Measurements from ENCODE around the gene FAM216A. TPM values are rescaled to one million over a fixed set of nuclear protein-coding genes. Genes with fewer than 3 reads are reported as not detected.

The FAM216A gene
- total RNA-seq, 1 experiment from 2014 or later: 10.1 TPM

DNA sequence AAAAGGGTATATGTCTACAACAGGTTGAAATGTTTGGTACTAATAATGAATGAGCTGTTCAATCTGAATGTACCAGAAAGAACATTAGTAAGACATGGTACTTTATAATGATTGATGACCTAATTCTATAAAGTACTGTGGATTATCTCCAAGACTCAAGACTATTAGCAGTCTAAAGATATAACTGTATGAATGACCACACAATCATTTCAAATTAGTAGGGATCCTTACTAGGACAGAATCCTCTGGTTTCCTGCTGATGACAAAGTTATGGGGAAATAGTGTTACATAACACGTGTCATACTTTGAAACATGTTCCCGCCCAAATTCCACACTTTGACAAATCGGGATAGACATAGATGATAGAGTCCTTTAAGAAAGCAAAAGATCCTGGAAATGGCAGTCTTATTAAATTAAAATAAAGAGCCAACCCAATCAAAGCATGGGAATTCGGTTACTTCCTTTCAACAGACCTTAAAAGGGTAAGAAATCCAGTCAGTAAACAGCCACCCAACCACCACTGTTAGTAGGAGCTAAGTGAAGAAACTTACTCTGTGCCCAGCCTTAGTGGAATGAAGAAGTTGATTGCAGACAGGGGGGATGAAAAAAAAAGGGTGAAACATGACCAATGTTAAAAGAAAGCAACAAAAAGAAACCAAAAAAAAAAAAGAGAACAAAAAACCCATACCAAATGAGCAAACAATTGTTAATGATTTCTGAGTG, 30.5 kb downstream of the FAM216A start:
- CTCF ChIA-PET: interaction anchor here (1.6 kb wide), 1 partner anchor 101 kb away, joined by 3 read pairs; no protein-coding TSS in a partner anchor
- TF ChIP-seq CEBPB (IDR thresholded peaks at IDR 0.05; ENCODE audit: low read depth): 0 out of 2 replicates have a peak, but pooled peaks have one; percentile 18
- TF ChIP-seq FOSL1 (IDR thresholded peaks at IDR 0.05; ENCODE audit: low read depth): 0 out of 2 replicates have a peak, but pooled peaks have one; percentile 13
- TF ChIP-seq SRF (IDR thresholded peaks at IDR 0.05; ENCODE audit: low read depth): no peak
- H4K20me1 ChIP-seq (ENCODE audit: insufficient read depth): peaks cover 8% of the 10 kb centered on the region; the same call in 1 of the 2 replicates
- peaks cover 8 to 17% of the 10 kb centered on the region in 2 experiments; a peak in 3 of 4 replicates for H3K36me3 ChIP-seq (ENCODE audit: control insufficient read depth in 1 of 2, insufficient read depth in 2 of 2, low read length in 2 of 2)
- DNase-seq (ENCODE audit: low read depth, low spot score): no peak
- no peak overlapping the region for H3K4me2 ChIP-seq (ENCODE audit: low read length)
- no peaks in the 10 kb centered on the region; the same call in 1 of the 2 replicates for H3K9me2 ChIP-seq (ENCODE audit: insufficient read depth)
- intact Hi-C loops (cut with micrococcal nuclease): no loop called here
- RAD21 ChIA-PET (ENCODE audit: low non-redundant PET in 1 of 2, low total read pairs in 2 of 2, uncharacterized antibody in 2 of 2, unreplicated experiment in 2 of 2): no interaction called here
- no TSS peak for BruUV-seq (replicated peaks)
- H3K4me3 ChIP-seq (replicated peaks in 1 of 2; ENCODE audit: low read depth in 1 of 2, low read length in 2 of 2): no peak overlapping the region
- H3K27me3 ChIP-seq (ENCODE audit: insufficient read depth, low read length): no peaks in the 10 kb centered on the region
- POLR2A ChIA-PET: no interaction called here
- H3K4me1 ChIP-seq (ENCODE audit: control insufficient read depth in 1 of 2, insufficient read depth in 2 of 2, low read length in 2 of 2): peaks cover 11 to 23% of the 10 kb centered on the region in 2 experiments
- no peaks in the 10 kb centered on the region for H3K9me3 ChIP-seq (ENCODE audit: control insufficient read depth in 1 of 2, insufficient read depth in 1 of 2, low read depth in 1 of 2, low read length in 2 of 2)
- H3K27ac ChIP-seq (ENCODE audit: low read depth, low read length): no peak overlapping the region
- H2AFZ ChIP-seq (ENCODE audit: low read depth, low read length, poor library complexity, severe bottlenecking): no peak overlapping the region
- peaks cover 61% of the 10 kb centered on the region for H3K79me2 ChIP-seq (ENCODE audit: insufficient read depth, low read length)
- H3K9ac ChIP-seq (ENCODE audit: low read length): no peak overlapping the region
- no peak for ATAC-seq

DNA sequence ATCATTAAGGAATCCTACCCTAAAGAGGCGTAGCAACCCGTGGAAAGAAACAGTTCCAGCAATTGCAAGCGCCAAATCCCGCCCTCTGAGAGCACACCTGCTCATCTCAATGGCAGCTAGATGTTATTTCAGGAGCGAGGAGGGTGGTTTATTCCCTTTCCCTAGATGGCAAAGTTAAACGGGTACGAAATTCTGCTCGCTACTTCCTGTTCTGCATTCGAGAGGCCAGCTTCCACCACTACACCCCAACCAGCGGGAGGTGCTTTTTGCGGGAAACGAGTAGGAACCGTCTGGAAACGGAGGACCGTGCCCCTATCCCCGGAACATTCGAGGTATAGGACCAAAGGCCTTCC, 32.7 kb downstream of the FAM216A start:
- TF ChIP-seq ZNF274 (IDR thresholded peaks at IDR 0.05; ENCODE audit: low read depth, low read length) (no peak), CBX3 (IDR thresholded peaks at IDR 0.05; ENCODE audit: low read depth) (no peak), POLR2AphosphoS5 (IDR thresholded peaks at IDR 0.05; ENCODE audit: low read depth, low read length) (no peak), JUND (IDR thresholded peaks at IDR 0.05) (no peak), YY1 (IDR thresholded peaks at IDR 0.05; ENCODE audit: extremely low read depth, insufficient replicate concordance, low read depth, low read length) (no peak)
- intact Hi-C loops (cut with micrococcal nuclease): no loop called here
- Histone ChIP-seq H3K9me2 (ENCODE audit: insufficient read depth) (no peaks in the 10 kb centered on the region; the same call in 1 of the 2 replicates), H3K4me3 (replicated peaks in 1 of 2; ENCODE audit: low read depth in 1 of 2, low read length in 2 of 2) (peak overlapping the region; percentile 91 to 94), H3K4me1 (ENCODE audit: control insufficient read depth in 1 of 2, insufficient read depth in 2 of 2, low read length in 2 of 2) (peaks cover 11 to 23% of the 10 kb centered on the region in 2 experiments), H3K4me2 (ENCODE audit: low read length) (peak overlapping the region; percentile 71), H3K9ac (ENCODE audit: low read length) (peak overlapping the region; percentile 91), H3K36me3 (ENCODE audit: control insufficient read depth in 1 of 2, insufficient read depth in 2 of 2, low read length in 2 of 2) (peaks cover under 1 to 6% of the 10 kb centered on the region in 2 experiments; a peak in 2 of 4 replicates), H3K9me3 (ENCODE audit: control insufficient read depth in 1 of 2, insufficient read depth in 1 of 2, low read depth in 1 of 2, low read length in 2 of 2) (no peaks in the 10 kb centered on the region), H2AFZ (ENCODE audit: low read depth, low read length, poor library complexity, severe bottlenecking) (no peak overlapping the region), H3K79me2 (ENCODE audit: insufficient read depth, low read length) (peaks cover 53% of the 10 kb centered on the region), H3K27me3 (ENCODE audit: insufficient read depth, low read length) (no peaks in the 10 kb centered on the region), H4K20me1 (ENCODE audit: insufficient read depth) (peaks cover 5% of the 10 kb centered on the region; the same call in 1 of the 2 replicates), H3K27ac (ENCODE audit: low read depth, low read length) (peak overlapping the region; percentile 85)
- DNase-seq (ENCODE audit: low read depth, low spot score) (no peak), ATAC-seq (peak; percentile 47)
- TSS peak; percentile 62 for BruUV-seq (replicated peaks)
- POLR2A ChIA-PET: interaction anchor here (1.0 to 2.8 kb wide), 2 partner anchors 12 to 33 kb away, joined by 3 to 13 read pairs; partner anchors contain the start of genes FAM216A and GPN3
- RAD21 ChIA-PET (ENCODE audit: low non-redundant PET in 1 of 2, low total read pairs in 2 of 2, uncharacterized antibody in 2 of 2, unreplicated experiment in 2 of 2): no interaction called here
- CTCF ChIA-PET: interaction anchor here (0.7 to 1.2 kb wide), 2 partner anchors 33 to 101 kb away, joined by 3 read pairs; partner anchors contain the start of genes FAM216A and GPN3
